ENCODE measurements around the gene SOX1.

- TF ChIP-seq EZH2phosphoT487 (IDR thresholded peaks at IDR 0.05; ENCODE audit: insufficient read depth, low read depth) (no peak), EZH2 (IDR thresholded peaks at IDR 0.05; ENCODE audit: insufficient read depth, poor library complexity, severe bottlenecking) (no peak)
Observed at GRCh38 chr13:112083971-112084370, 17.0 kb downstream of the SOX1 start.
